Hindlimb muscle (tissue), 1 donor: ENCODE measurements around the gene SLC2A2. TPM values are rescaled to one million over a fixed set of nuclear protein-coding genes. Genes with fewer than 3 reads are reported as not detected.
A peak's percentile ranks its signal among the peaks of the same experiment; 100 is the strongest.

ENCODE experiments used
- DNase-seq: peaks from one replicate; pipeline ENCODE4 v3.0.0-alpha.2; 2013
- polyA plus RNA-seq: library from polyadenylated mRNA; unstranded; fragments of 120-200 nt; gene quantifications from one replicate; pipeline ENCODE4 v1.2.1, GENCODE V29; 2013; ENCODE audit not compliant: insufficient read length

The SLC2A2 gene
- not detected for polyA plus RNA-seq

GRCh38 chr3:171026597-171027293 is at the start of gene SLC2A2:
Gene SLC2A2, minus strand, starts transcription at chr3:171026720. Its CDS starts 50 bp downstream, at chr3:171026670.
- no peak for DNase-seq

GRCh38 chr3:171072432-171072831 is 45.9 kb upstream of the SLC2A2 start:
- peak; percentile 29 for DNase-seq

- no peak for DNase-seq
These were observed 42.1 kb upstream of the SLC2A2 start for GRCh38 chr3:171068658-171069057.

- no peak for DNase-seq
These were observed 39.7 kb upstream of the SLC2A2 start for GRCh38 chr3:171066206-171066605.

GRCh38 chr3:171065732-171066131 is 39.2 kb upstream of the SLC2A2 start:
- DNase-seq: no peak

- DNase-seq: no peak
These were observed 37.9 kb upstream of the SLC2A2 start for GRCh38 chr3:171064461-171064860.

GRCh38 chr3:171061749-171062148 is 35.2 kb upstream of the SLC2A2 start:
- no peak for DNase-seq

GRCh38 chr3:171059978-171060377 is 33.5 kb upstream of the SLC2A2 start:
- no peak for DNase-seq

GRCh38 chr3:171058873-171059603 is 32.5 kb upstream of the SLC2A2 start:
- DNase-seq: no peak

GRCh38 chr3:171058058-171058457 is 31.5 kb upstream of the SLC2A2 start:
- DNase-seq: no peak

- DNase-seq: no peak
These were observed 30.6 kb upstream of the SLC2A2 start for GRCh38 chr3:171057072-171057471.

GRCh38 chr3:171056528-171056927 is 30.0 kb upstream of the SLC2A2 start:
- no peak for DNase-seq

- DNase-seq: no peak
These were observed 29.0 kb upstream of the SLC2A2 start for GRCh38 chr3:171055336-171056178.

- no peak for DNase-seq
These were observed 28.4 kb upstream of the SLC2A2 start for GRCh38 chr3:171054921-171055320.

GRCh38 chr3:171054231-171054630 is 27.7 kb upstream of the SLC2A2 start:
- DNase-seq: no peak

- peak; percentile 25 for DNase-seq
These were observed 23.4 kb upstream of the SLC2A2 start for GRCh38 chr3:171049861-171050444.

GRCh38 chr3:171046760-171047159 is 20.2 kb upstream of the SLC2A2 start:
- DNase-seq: no peak

GRCh38 chr3:171044835-171045793 is 18.6 kb upstream of the SLC2A2 start:
- DNase-seq: no peak

- no peak for DNase-seq
These were observed 17.9 kb upstream of the SLC2A2 start for GRCh38 chr3:171044384-171044783.

- no peak for DNase-seq
These were observed 13.2 kb upstream of the SLC2A2 start for GRCh38 chr3:171039674-171040073.

GRCh38 chr3:171038342-171038741 is 11.8 kb upstream of the SLC2A2 start:
- DNase-seq: no peak
